ES-I3 (cell line): ENCODE data around the gene CAPZA3.
"Not testable (repeated sequence)": the region's sequence is repeated elsewhere in the genome, so short reads cannot be mapped to it uniquely, and the experiment has no call there.

Source experiments
- H3K36me3 ChIP-seq: 2 replicates; pipeline ENCODE4 v1.6.1; 2013; ENCODE audit warnings: mild to moderate bottlenecking, low read length, control low read depth, moderate library complexity; ENCODE audit not compliant: insufficient read depth
- H3K4me1 ChIP-seq: 2 replicates; pipeline ENCODE4 v1.6.1; 2013; ENCODE audit warnings: mild to moderate bottlenecking, control low read depth, low read length; ENCODE audit not compliant: insufficient read depth
- H3K9ac ChIP-seq: 2 replicates; pipeline ENCODE4 v1.6.1; 2013; ENCODE audit warnings: low read depth, mild to moderate bottlenecking, low read length, moderate library complexity
- H3K9me3 ChIP-seq: 2 replicates; pipeline ENCODE4 v1.6.1; 2013; ENCODE audit warnings: mild to moderate bottlenecking, low read length, moderate library complexity; ENCODE audit not compliant: control insufficient read depth, insufficient read depth

The CAPZA3 gene, protein sequence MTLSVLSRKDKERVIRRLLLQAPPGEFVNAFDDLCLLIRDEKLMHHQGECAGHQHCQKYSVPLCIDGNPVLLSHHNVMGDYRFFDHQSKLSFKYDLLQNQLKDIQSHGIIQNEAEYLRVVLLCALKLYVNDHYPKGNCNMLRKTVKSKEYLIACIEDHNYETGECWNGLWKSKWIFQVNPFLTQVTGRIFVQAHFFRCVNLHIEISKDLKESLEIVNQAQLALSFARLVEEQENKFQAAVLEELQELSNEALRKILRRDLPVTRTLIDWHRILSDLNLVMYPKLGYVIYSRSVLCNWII

DNA sequence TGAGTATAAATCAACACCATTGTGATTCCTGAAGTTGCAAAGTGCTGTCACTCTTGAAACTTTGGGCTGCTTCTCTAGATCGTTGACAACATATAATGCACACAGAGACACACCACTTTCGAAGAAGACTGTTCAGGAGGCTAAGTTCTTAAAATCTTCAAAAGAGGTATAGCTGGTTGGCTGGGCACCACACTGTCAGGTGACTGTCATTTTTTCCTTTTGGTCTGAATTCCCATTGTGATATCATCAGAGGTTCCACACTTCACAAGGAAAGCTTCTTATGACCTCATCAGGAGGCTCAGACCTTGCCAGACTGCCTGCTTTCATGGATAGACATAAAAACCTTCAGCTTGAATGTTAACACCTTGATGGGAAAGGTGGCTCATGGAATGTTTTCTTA lies at the start of gene CAPZA3, which contains the start of gene PLCZ1:
TSS of gene CAPZA3 (plus strand) at position 301 of the 400 bp plus-strand sequence. CDS start 150 bp downstream, outside the sequence.
TSS of gene PLCZ1 (minus strand) at position 194 of the 400 bp plus-strand sequence. CDS start 641 bp downstream, outside the sequence.
- Histone ChIP-seq H3K4me1 (no peaks in the 10 kb centered on the region), H3K9me3 (peaks cover 3% of the 10 kb centered on the region), H3K36me3 (no peaks in the 10 kb centered on the region; the same call in 1 of the 2 replicates), H3K9ac (no peak within 1 kb of the TSS)

DNA sequence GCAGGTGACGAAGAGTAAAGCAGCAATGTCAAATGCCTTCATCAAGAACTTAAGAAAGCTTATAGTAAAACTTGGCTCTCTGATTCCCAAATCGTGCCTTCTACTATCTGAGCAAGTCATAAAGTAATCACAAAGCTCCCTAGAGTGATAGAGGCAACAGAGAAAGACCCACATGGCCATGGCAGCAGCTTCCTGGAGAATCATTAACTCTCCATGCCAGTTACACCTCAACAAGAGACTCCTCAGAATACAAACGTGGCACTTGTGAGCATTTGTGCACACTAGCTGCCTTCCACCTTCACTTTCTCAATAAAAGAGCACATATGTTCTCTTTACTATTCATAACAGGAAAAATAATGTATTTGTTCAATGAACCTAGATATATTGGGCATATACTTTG lies 48.1 kb upstream of the CAPZA3 start:
- no peaks in the 10 kb centered on the region for H3K9me3 ChIP-seq
- H3K9ac ChIP-seq: no peak overlapping the region
- H3K4me1 ChIP-seq: no peaks in the 10 kb centered on the region
- no peaks in the 10 kb centered on the region for H3K36me3 ChIP-seq

DNA sequence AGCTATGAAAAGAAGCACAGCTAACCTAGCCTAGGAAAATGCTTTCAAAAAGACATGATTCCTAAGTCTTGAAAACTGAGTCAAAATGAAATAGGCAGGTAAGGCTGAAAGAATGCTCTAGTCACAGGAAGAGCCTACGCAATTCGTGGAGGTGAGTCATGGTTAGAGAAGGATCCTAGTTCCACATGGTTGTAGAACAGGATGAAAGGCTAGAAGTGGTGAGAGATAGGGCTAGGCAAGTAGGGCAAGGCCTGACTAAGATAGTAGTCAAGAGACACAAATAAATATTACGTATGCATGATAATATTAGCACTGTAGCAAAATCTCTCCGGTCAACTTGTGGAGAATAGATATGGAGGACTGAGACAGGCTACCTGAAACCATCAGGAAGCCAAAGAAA lies 47.3 kb upstream of the CAPZA3 start:
- H3K9ac ChIP-seq: no peak overlapping the region
- H3K36me3 ChIP-seq: no peaks in the 10 kb centered on the region
- H3K9me3 ChIP-seq: no peaks in the 10 kb centered on the region
- H3K4me1 ChIP-seq: no peaks in the 10 kb centered on the region

DNA sequence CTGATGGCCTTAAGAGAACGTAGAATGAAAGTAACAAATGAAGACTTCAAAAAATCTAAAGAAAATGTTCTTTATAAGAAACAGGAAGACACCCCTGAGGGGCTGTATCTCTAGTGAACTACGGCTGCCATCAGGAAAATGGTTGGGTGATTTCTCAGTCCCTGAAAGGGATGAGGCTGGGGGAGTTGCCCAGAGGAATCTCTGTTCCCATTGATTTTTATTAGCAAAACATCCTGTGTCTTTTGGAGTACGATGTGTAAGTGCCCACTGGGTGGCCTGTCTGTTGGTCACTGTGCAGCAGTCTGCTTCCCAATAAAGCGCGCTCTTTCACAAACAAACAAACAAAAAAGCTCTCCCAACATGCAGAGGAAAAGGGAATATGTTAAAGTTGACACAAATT lies 43.9 kb upstream of the CAPZA3 start:
- H3K4me1 ChIP-seq: not testable (repeated sequence)

DNA sequence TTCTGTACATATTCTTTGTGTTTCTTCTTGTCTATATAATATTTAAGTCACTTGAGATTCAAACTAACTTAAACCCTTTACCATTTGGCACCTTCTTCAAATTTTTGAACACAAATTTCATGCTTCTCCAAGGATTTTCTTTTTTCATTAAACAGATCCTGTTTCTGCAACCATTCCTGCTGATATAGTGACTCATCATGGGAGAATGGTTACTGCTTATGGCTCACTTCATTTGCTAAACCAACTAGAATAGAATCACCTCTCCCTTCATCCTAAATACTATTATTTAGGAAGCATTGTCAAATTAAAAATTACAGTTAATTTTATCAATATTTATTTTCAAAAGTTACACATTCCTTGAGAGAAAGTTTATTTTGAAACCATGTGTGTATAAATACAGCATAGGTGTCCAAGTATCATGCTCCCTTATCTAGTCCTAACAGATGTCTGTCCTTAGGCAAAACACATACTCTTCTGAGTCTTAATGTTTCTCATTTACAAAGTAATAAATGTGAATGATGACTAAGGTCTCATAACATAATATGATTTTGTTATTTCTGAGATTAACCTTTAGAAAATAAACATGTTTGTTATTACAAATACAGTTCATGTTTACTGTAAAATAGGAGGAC lies 40.8 kb upstream of the CAPZA3 start:
- Histone ChIP-seq H3K36me3 (no peaks in the 10 kb centered on the region), H3K9ac (no peak overlapping the region), H3K4me1 (no peaks in the 10 kb centered on the region), H3K9me3 (no peaks in the 10 kb centered on the region)

More for the DNA sequence above, 43.9 kb upstream of the CAPZA3 start:
- not testable (repeated sequence) for H3K36me3 ChIP-seq, H3K9me3 ChIP-seq, H3K9ac ChIP-seq

DNA sequence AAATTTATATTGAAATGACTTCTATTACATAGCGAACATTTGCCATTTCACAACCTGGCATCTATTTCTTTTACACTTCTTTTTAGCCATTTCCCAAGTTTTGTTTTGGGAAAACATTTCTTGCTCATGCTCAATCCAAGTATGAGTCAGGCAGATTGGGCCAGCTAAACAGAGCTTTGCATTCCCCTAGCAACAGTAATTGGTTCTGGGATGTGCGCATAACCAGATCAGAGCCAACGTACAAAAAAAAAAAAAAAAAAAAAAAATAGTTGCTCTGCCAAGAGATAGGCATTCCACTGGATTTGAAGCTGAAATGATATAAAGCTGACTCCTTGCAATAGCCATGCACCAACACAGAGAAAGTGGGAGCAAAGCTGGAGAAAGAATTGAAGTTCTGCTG lies 37.6 kb upstream of the CAPZA3 start:
- peaks cover 5% of the 10 kb centered on the region; the same call in 1 of the 2 replicates for H3K4me1 ChIP-seq
- no peak overlapping the region for H3K9ac ChIP-seq
- no peaks in the 10 kb centered on the region for H3K9me3 ChIP-seq
- H3K36me3 ChIP-seq: no peaks in the 10 kb centered on the region

DNA sequence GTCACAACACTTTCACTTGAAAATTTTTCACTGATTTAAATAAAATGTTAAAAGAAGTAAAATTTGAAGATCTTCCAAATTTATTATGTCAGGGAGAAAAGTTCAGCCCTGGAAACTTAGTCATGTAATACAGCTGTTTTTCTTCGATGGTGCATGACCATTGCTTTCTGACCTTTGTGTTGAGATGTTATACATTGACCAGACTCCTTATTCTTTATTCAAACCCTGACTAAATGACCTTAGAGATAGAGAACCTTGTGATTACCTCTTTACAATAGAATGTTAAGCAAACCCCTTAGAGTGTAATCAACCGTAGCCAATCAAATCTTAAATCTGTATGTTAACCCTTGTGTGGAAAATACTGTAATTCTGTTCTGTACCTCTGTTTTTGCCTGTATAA lies 34.6 kb upstream of the CAPZA3 start:
- Histone ChIP-seq H3K4me1 (peaks cover 5% of the 10 kb centered on the region; the same call in 1 of the 2 replicates), H3K9me3 (no peaks in the 10 kb centered on the region), H3K36me3 (no peaks in the 10 kb centered on the region), H3K9ac (no peak overlapping the region)

DNA sequence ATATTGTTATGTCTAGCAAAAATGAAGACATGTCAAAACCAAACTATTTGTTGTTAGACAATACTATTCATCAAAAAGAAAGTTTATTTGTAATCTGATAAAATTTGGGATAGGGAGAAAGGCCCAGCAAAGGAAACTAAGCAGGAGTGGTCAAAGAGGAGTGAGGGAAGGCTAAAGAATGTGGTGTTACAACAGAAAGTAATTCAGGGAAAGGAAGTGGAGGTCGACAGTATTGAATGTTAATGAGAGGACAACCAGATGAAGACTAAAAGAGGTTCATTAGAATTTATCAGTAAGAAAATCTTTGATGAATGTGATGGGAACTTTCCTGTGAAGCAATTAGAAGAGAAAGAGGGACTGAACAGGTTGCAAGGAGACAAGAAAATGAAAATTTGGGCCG lies 34.0 kb upstream of the CAPZA3 start:
- H3K9ac ChIP-seq: no peak overlapping the region
- no peaks in the 10 kb centered on the region for H3K9me3 ChIP-seq
- no peaks in the 10 kb centered on the region for H3K36me3 ChIP-seq
- peaks cover 5% of the 10 kb centered on the region; the same call in 1 of the 2 replicates for H3K4me1 ChIP-seq

DNA sequence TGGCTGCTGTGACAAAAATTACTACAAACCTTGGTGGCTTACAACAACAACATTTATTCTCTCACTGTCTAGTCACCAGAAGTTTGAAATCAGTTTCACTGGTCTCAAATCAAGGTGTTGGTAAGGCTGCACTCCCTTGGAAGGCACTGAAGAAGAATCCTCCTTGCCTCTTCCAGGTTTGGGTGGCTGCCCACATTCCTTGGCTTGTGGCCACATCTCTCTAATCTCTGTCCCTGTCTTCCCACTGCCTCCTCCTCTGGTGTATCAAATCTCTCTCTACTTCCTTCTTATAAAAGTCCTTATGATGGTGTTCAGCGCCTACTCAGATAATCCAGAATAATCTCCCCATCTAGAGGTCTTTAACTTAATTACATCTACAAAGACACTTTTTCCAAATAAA lies 31.1 kb upstream of the CAPZA3 start:
- Histone ChIP-seq H3K9me3 (no peaks in the 10 kb centered on the region), H3K9ac (no peak overlapping the region), H3K4me1 (peaks cover 5% of the 10 kb centered on the region; the same call in 1 of the 2 replicates), H3K36me3 (no peaks in the 10 kb centered on the region)

DNA sequence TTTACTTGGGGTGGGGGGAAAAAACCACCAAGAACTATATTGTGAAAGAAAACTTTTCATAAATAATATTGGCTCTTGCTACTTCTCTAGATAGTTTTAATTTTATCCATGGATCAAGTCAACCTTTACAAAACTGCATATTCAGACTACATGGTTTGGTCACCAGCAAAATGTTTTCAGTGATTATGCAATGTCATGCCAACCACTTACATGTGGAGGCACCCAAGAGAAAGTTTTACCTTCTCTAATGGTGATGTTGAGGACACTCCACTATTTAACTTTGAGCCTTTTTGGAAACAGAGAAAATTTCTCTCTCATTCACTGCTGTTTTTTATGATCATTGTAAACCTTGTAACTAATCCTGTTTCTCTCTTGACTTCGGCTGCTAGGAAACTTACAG lies 21.7 kb upstream of the CAPZA3 start:
- no peaks in the 10 kb centered on the region for H3K36me3 ChIP-seq
- no peaks in the 10 kb centered on the region for H3K4me1 ChIP-seq

DNA sequence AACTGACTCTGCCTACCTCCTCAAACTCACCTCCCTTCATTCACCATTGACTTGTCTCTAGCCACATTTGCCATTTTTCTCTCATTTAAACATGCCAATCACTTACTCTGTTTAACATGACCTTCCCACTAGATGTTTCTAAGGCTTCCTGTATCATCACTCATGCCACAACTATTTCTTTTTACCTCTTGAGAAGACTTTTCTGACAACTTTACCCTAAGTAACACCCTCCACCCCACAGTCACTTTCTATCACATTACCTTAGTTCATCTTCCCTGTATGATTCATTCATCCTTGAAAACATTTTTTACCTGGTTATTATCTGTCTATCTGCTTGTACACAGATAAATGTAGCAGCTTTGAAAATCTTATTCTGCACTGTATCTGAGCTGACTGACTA lies 19.5 kb upstream of the CAPZA3 start:
- Histone ChIP-seq H3K36me3 (no peaks in the 10 kb centered on the region), H3K9me3 (no peaks in the 10 kb centered on the region), H3K4me1 (no peaks in the 10 kb centered on the region), H3K9ac (no peak overlapping the region)

More for the DNA sequence above, 21.7 kb upstream of the CAPZA3 start:
- H3K9ac ChIP-seq: no peak overlapping the region
- no peaks in the 10 kb centered on the region for H3K9me3 ChIP-seq

DNA sequence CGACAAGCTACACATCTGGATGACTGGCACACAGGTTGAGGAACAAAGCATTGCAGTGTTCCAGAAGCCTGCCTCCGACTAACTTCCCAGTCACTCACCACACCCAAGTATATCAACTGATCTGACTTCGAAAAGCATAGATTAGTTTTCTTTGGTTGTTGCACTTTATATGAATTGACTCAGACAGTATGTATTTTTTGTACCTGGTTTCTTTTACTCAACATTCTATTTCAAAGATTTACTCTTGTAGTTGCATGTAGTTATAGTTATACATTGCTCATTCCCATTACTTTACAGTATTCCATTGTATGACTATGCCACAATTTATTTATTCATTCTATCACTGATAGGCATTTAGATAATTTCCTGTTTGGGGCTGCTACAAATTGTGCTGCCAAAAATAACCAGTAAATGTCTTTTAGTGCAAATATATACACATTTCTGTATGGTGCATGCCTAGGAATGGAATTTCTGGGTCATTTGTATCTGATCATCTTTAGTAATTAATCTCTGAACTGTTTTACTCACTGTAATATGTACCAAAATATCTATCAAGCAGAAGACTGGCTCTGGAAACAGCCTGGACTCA lies 17.9 kb upstream of the CAPZA3 start:
- Histone ChIP-seq H3K36me3 (no peaks in the 10 kb centered on the region), H3K9me3 (no peaks in the 10 kb centered on the region), H3K4me1 (no peaks in the 10 kb centered on the region)

DNA sequence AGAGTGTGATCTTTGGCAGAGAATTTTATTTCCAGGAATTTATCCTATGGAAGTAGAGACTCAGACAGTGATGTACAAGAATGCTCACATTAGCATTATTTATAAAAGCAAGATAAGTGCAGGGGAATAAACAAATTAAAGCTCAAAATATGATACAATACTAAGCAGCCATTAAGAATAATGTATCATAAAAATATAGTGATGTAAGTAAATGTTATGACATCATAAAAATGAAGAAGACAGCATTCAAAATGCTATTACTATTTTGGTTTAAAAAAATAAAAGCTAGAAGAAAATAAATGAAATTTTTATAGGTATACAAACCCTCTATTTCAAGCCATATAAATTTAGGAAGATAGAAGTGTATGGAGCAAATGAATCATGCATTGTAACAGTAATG lies 17.2 kb upstream of the CAPZA3 start:
- Histone ChIP-seq H3K4me1 (no peaks in the 10 kb centered on the region), H3K9ac (no peak overlapping the region), H3K9me3 (no peaks in the 10 kb centered on the region), H3K36me3 (no peaks in the 10 kb centered on the region)

More for the DNA sequence above, 17.9 kb upstream of the CAPZA3 start:
- H3K9ac ChIP-seq: no peak overlapping the region

DNA sequence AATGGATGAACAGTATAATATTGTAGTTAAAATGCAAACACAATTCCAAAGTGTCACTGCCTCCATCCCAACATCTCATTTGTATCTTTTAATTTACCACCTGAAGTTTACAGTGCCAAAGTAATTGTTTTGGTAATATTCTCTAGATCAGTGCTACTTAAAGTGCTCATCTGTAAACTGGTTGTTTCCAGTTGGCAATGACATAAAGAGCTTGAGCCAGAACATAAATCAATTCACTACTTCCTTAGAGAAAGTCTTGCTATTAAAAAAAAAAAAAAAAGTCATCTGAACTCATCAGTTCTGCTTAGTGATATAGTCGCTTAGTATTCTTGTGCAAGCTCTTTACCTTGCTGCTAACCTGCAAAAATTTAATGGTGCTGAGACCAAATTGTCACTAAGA lies 16.5 kb upstream of the CAPZA3 start:
- Histone ChIP-seq H3K4me1 (no peaks in the 10 kb centered on the region), H3K36me3 (no peaks in the 10 kb centered on the region), H3K9ac (no peak overlapping the region), H3K9me3 (no peaks in the 10 kb centered on the region)

DNA sequence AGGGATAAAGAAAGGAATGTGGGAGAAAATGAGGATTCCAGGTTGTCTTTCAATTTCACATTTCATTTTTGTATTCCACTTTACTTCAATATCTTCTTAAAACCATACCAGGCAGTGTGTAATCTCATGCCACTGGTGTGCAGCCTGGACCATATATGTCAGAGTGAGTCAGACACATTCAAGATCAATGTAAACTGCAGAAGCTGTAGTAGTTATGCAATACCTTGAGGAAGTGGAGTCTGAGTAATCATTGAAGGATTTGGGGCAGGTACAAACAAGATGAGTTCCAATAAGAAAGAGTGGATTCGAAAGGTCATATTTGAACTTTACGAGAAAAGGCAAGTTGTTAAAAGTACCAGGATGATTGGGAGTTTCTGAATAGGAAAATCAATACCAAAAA lies 14.2 kb upstream of the CAPZA3 start:
- H3K36me3 ChIP-seq: no peaks in the 10 kb centered on the region
- H3K9ac ChIP-seq: no peak overlapping the region
- H3K4me1 ChIP-seq: no peaks in the 10 kb centered on the region
- no peaks in the 10 kb centered on the region for H3K9me3 ChIP-seq
